Liver (tissue), 9 donors: ENCODE measurements around the gene TNFRSF11A. TPM values are rescaled to one million over a fixed set of nuclear protein-coding genes. Genes with fewer than 3 reads are reported as not detected.
A peak's percentile ranks its signal among the peaks of the same experiment; 100 is the strongest.

Source experiments
- DNase-seq: peaks from one replicate; pipeline ENCODE4 v3.0.0-alpha.2; 2017; ENCODE audit warnings: low spot score
- H3K27ac ChIP-seq, 2 donors: one replicate each; pipeline ENCODE4 v1.7.0; 2013; ENCODE audit warnings: inconsistent platforms in 2 of 2, low read length in 2 of 2, control low read depth in 1 of 2, low read depth in 1 of 2, mild to moderate bottlenecking in 1 of 2
- H3K27me3 ChIP-seq, 4 donors: one replicate each; pipeline versions ENCODE4 v1.6.1 to v1.7.0; 2013; ENCODE audit warnings: low read length in 3 of 4, inconsistent platforms in 1 of 4, mild to moderate bottlenecking in 1 of 4, moderate library complexity in 1 of 4; ENCODE audit not compliant: control insufficient read depth in 4 of 4, insufficient read depth in 4 of 4
- H3K36me3 ChIP-seq, 4 donors: one replicate each; pipeline versions ENCODE4 v1.6.1 to v1.7.0; 2013; ENCODE audit warnings: low read length in 3 of 4, mild to moderate bottlenecking in 3 of 4, low read depth in 1 of 4, moderate library complexity in 1 of 4; ENCODE audit not compliant: control insufficient read depth in 4 of 4, insufficient read depth in 3 of 4
- H3K4me1 ChIP-seq, 4 donors: one replicate each; pipeline versions ENCODE4 v1.6.1 to v1.7.0; 2013; ENCODE audit warnings: low read length in 3 of 4, mild to moderate bottlenecking in 3 of 4, moderate library complexity in 1 of 4; ENCODE audit not compliant: control insufficient read depth in 4 of 4, insufficient read depth in 4 of 4
- H3K4me3 ChIP-seq, 3 donors: one replicate each; pipeline versions ENCODE4 v1.6.1 to v1.7.0; 2013; ENCODE audit warnings: low read length in 3 of 3, control low read depth in 1 of 3, low read depth in 1 of 3, mild to moderate bottlenecking in 1 of 3
- H3K9ac ChIP-seq, 2 donors: one replicate each; pipeline ENCODE4 v1.7.0; 2013; ENCODE audit warnings: low read length in 2 of 2, mild to moderate bottlenecking in 2 of 2, moderate library complexity in 2 of 2, control low read depth in 1 of 2, low read depth in 1 of 2
- H3K9me3 ChIP-seq, 4 donors: one replicate each; pipeline versions ENCODE4 v1.6.1 to v1.7.0; 2013; ENCODE audit warnings: low read length in 3 of 4; ENCODE audit not compliant: control insufficient read depth in 4 of 4
- ATF3 ChIP-seq: IDR thresholded peaks from 2 replicates; pipeline ENCODE4 v1.6.1; 2016; ENCODE audit warnings: antibody characterized with exemption
- CTCF ChIP-seq: fragments of 150-350 bp; IDR thresholded peaks from 2 replicates; pipeline ENCODE4 v1.5.1; 2017; ENCODE audit warnings: improper control_type of control experiment, low read depth, low read length; ENCODE audit not compliant: missing input control
- EGR1 ChIP-seq, 2 donors: IDR thresholded peaks; 2 replicates each; pipeline ENCODE4 v1.6.1; 2016 to 2018; ENCODE audit warnings: antibody characterized with exemption in 2 of 2, low read depth in 2 of 2
- FOXA1 ChIP-seq: IDR thresholded peaks from 2 replicates; pipeline ENCODE4 v1.6.1; 2016; ENCODE audit warnings: antibody characterized with exemption
- FOXA2 ChIP-seq: IDR thresholded peaks from 2 replicates; pipeline ENCODE4 v1.6.1; 2016; ENCODE audit warnings: antibody characterized with exemption
- GABPA ChIP-seq, 2 donors: IDR thresholded peaks in 1 of 2; conservative IDR thresholded peaks in 1 of 2; 2 replicates each; pipeline ENCODE4 v1.6.1; 2016; ENCODE audit warnings: antibody characterized with exemption in 2 of 2, mild to moderate bottlenecking in 1 of 2, moderate library complexity in 1 of 2
- HNF4A ChIP-seq, 2 donors: conservative IDR thresholded peaks; 2 replicates each; pipeline ENCODE4 v1.6.1; 2016; ENCODE audit warnings: antibody characterized with exemption in 2 of 2, mild to moderate bottlenecking in 2 of 2
- HNF4G ChIP-seq: IDR thresholded peaks from 2 replicates; pipeline ENCODE4 v1.6.1; 2016; ENCODE audit warnings: antibody characterized with exemption
- JUND ChIP-seq, 2 donors: IDR thresholded peaks; 2 replicates each; pipeline ENCODE4 v1.6.1; 2016; ENCODE audit warnings: antibody characterized with exemption in 2 of 2
- MAX ChIP-seq: IDR thresholded peaks from 2 replicates; pipeline ENCODE4 v1.6.1; 2016; ENCODE audit warnings: antibody characterized with exemption
- NR2F2 ChIP-seq: IDR thresholded peaks from 2 replicates; pipeline ENCODE4 v1.6.1; 2016; ENCODE audit warnings: antibody characterized with exemption
- RAD21 ChIP-seq, 2 donors: IDR thresholded peaks; 2 replicates each; pipeline ENCODE4 v1.6.1; 2016; ENCODE audit warnings: antibody characterized with exemption in 2 of 2, mild to moderate bottlenecking in 2 of 2
- REST ChIP-seq: IDR thresholded peaks from 2 replicates; pipeline ENCODE4 v1.6.1; 2016; ENCODE audit warnings: antibody characterized with exemption, mild to moderate bottlenecking
- RXRA ChIP-seq, 2 donors: IDR thresholded peaks; 2 replicates each; pipeline ENCODE4 v1.6.1; 2017 to 2018; ENCODE audit warnings: antibody characterized with exemption in 2 of 2, mild to moderate bottlenecking in 1 of 2
- SP1 ChIP-seq: IDR thresholded peaks from 2 replicates; pipeline ENCODE4 v1.6.1; 2018; ENCODE audit warnings: antibody characterized with exemption, mild to moderate bottlenecking
- TAF1 ChIP-seq: conservative IDR thresholded peaks from 2 replicates; pipeline ENCODE4 v1.6.1; 2016; ENCODE audit warnings: antibody characterized with exemption, mild to moderate bottlenecking
- YY1 ChIP-seq: IDR thresholded peaks from 2 replicates; pipeline ENCODE4 v1.6.1; 2016; ENCODE audit warnings: antibody characterized with exemption, mild to moderate bottlenecking
- ZBTB33 ChIP-seq: IDR thresholded peaks from 2 replicates; pipeline ENCODE4 v1.6.1; 2016; ENCODE audit warnings: antibody characterized with exemption
- WGBS: extraction: QIAGEN DNeasy Blood & Tissue Kit; methylation state at CpG from one replicate; pipeline ENCODE4 v1.1.7; 2013; 5-methylcytosine and 5-hydroxymethylcytosine counted together
- polyA plus RNA-seq, 2 donors: library from polyadenylated mRNA; stranded (reverse) in 1 of 2; unstranded in 1 of 2; fragments of 200-250 nt in 1 of 2; fragments of >200 nt in 1 of 2; fragmentation: Nextera tagmentation in 1 of 2; extraction: Ambion mirVana in 1 of 2; gene quantifications; one replicate each; pipeline versions ENCODE4 v1.2.1 to v1.2.3, GENCODE V29; 2013 to 2015
- total RNA-seq, 2 donors: library from RNA; depleted of rRNA; stranded (reverse); fragments of >200 nt; gene quantifications; one replicate each; pipeline ENCODE4 v1.2.3, GENCODE V29; 2014
- donor health status: healthy.
- donor health status: healthy.
- donor health status: healthy.
- donor health status: healthy.
- donor health status: healthy.

TNFRSF11A gene
- total and polyA plus RNA-seq, 4 donors, result 0.32 to 1.8 (median 0.90) TPM

GRCh38 chr18:62438018-62438329 is 112.9 kb downstream of the TNFRSF11A start:
- H3K36me3 ChIP-seq, result no peaks in the 10 kb centered on the region
- H3K27ac ChIP-seq, result peak overlapping the region; percentile 94 to 95
- TF ChIP-seq YY1 (peak; percentile 4), RAD21 (IDR thresholded peaks at IDR 0.05) (no peak), MAX (no peak)
- H3K27me3 ChIP-seq, result no peaks in the 10 kb centered on the region
- DNase-seq, result no peak
- H3K9ac ChIP-seq, result peak overlapping the region; percentile 69 to 73
- H3K4me1 ChIP-seq, result peaks cover 5 to 27% (median 17%) of the 10 kb centered on the region in 4 donors
- no peaks in the 10 kb centered on the region for H3K9me3 ChIP-seq
- 27% methylated on average over 10 of the region's 10 CpGs for WGBS
- peak overlapping the region; percentile 1 to 27 (median 6) for H3K4me3 ChIP-seq

GRCh38 chr18:62438402-62438801 is 113.3 kb downstream of the TNFRSF11A start:
- 54% methylated on average over 12 of the region's 12 CpGs for WGBS
- Histone ChIP-seq H3K4me1 (peaks cover 5 to 27% (median 17%) of the 10 kb centered on the region in 4 donors), H3K9ac (peak overlapping the region in 1 of 2 donors; percentile 73), H3K36me3 (no peaks in the 10 kb centered on the region), H3K27me3 (no peaks in the 10 kb centered on the region), H3K4me3 (peak overlapping the region in 2 of 3 donors; percentile 1 to 27), H3K27ac (peak overlapping the region; percentile 94 to 95), H3K9me3 (no peaks in the 10 kb centered on the region)
- peak in 1 of 2 donors; percentile 41 for TF ChIP-seq RAD21 (IDR thresholded peaks at IDR 0.05)
- peak; percentile 72 for TF ChIP-seq MAX
- peak in 1 of 2 donors; percentile 49 for TF ChIP-seq EGR1 (IDR thresholded peaks at IDR 0.05; ENCODE audit: low read depth in 2 of 2)
- no peak for TF ChIP-seq NR2F2
- peak; percentile 26 for TF ChIP-seq ZBTB33
- TF ChIP-seq HNF4G, result no peak
- no peak for TF ChIP-seq GABPA (IDR thresholded peaks at IDR 0.05 in 1 of 2, conservative IDR thresholded peaks at IDR 0.05 in 1 of 2)
- no peak for TF ChIP-seq TAF1
- no peak for TF ChIP-seq FOXA2
- peak; percentile 29 for TF ChIP-seq YY1
- TF ChIP-seq FOXA1, result no peak
- TF ChIP-seq RXRA (IDR thresholded peaks at IDR 0.05), result peak; percentile 60 to 77
- TF ChIP-seq ATF3, result peak; percentile 25
- peak; percentile 86 for TF ChIP-seq SP1
- TF ChIP-seq REST, result no peak
- peak; percentile 83 to 91 for TF ChIP-seq HNF4A (conservative IDR thresholded peaks at IDR 0.05)
- no peak for TF ChIP-seq CTCF
- peak in 1 of 2 donors; percentile 51 for TF ChIP-seq JUND (IDR thresholded peaks at IDR 0.05)
- no peak for DNase-seq
